T47D (cell line): ENCODE results near the gene SLC36A2.
A peak's percentile ranks its signal among the peaks of the same experiment; 100 is the strongest.
"Not testable (repeated sequence)": the region's sequence is repeated elsewhere in the genome, so short reads cannot be mapped to it uniquely, and the experiment has no call there.

ENCODE experiments used
- DNase-seq, 2 experiments: peaks; one replicate each; pipeline versions ENCODE4 v3.0.0 to v3.0.0-alpha.2; 2011 to 2012; ENCODE audit warnings: low read depth in 1 of 2, low spot score in 1 of 2
- JUND ChIP-seq: IDR thresholded peaks from 2 replicates; pipeline ENCODE4 v1.6.1; 2012; ENCODE audit warnings: low read depth
- in situ Hi-C: cut with HindIII; loops from 2 replicates; pipeline ENCODE4 v1.10.0; 2016; ENCODE audit warnings: low sequenced_read_pairs, low pct_unique_long_range_greater_than_20kb

The SLC36A2 gene

GRCh38 chr5:151347369-151347768 is at the start of gene SLC36A2:
Gene SLC36A2, minus strand, starts transcription at chr5:151347559. Its CDS starts 99 bp downstream, at chr5:151347460.
- in situ Hi-C loops, result no loop called here
- no peak for DNase-seq

GRCh38 chr5:151388960-151389359 is 41.6 kb upstream of the SLC36A2 start:
- no peak for DNase-seq
- TF ChIP-seq JUND, result no peak
- in situ Hi-C loops, result no loop called here

More at GRCh38 chr5:151347369-151347768, at the start of gene SLC36A2:
- no peak for TF ChIP-seq JUND

- no peak for DNase-seq
- in situ Hi-C loops, result no loop called here
- no peak for TF ChIP-seq JUND
These were observed 36.7 kb upstream of the SLC36A2 start for GRCh38 chr5:151384106-151384505.

DNA sequence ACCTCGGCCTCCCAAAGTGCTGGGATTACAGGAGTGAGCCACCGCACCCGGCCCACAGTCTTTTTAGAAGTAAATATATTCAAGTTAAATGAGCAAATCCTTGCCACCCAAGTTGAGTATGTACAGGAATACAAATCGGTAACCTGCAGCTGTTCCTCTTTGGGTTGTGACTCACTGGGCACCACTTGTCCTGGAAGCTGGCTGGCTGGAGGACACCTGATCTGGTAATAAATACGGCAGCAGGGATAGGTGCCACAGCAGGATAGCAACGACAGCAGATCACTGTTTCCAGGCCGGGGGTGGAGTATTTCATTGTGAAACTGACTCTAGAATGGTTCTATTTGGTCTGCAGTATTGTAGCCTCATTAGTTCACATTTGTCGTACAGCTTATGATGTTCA is 35.7 kb upstream of the SLC36A2 start:
- in situ Hi-C loops, result no loop called here
- no peak for DNase-seq
- no peak for TF ChIP-seq JUND

- DNase-seq, result peak in 1 of 2 experiments; percentile 28
- in situ Hi-C loops, result no loop called here
- TF ChIP-seq JUND, result no peak
These were observed 35.2 kb upstream of the SLC36A2 start for GRCh38 chr5:151382576-151382975.

- no peak for TF ChIP-seq JUND
- no peak for DNase-seq
- in situ Hi-C loops, result no loop called here
These were observed 34.5 kb upstream of the SLC36A2 start for GRCh38 chr5:151381899-151382298.

- DNase-seq, result no peak
- in situ Hi-C loops, result no loop called here
- no peak for TF ChIP-seq JUND
These were observed 31.3 kb upstream of the SLC36A2 start for GRCh38 chr5:151378616-151379015.

GRCh38 chr5:151374539-151374938 is 27.2 kb upstream of the SLC36A2 start:
- DNase-seq, result no peak
- in situ Hi-C loops, result no loop called here
- TF ChIP-seq JUND, result no peak

DNA sequence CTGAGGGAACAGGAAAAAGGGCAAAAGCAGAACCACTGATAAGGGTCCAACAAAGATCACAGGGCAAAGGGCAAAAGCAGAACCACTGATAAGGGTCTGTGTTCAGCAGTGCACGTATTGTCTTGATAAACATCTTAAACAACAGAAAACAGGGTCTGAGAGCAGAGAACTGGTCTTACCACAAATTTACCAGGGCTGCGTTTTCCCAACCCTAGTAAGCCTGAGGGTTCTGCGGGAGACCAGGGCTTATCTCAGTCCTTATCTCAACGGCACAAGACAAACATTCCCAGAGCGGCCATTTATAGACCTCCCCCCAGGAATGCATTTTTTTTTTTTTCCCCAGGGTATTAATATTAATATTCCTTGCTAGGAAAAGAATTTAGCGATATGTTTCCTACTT is 19.7 kb upstream of the SLC36A2 start:
- not testable (repeated sequence) for DNase-seq

DNA sequence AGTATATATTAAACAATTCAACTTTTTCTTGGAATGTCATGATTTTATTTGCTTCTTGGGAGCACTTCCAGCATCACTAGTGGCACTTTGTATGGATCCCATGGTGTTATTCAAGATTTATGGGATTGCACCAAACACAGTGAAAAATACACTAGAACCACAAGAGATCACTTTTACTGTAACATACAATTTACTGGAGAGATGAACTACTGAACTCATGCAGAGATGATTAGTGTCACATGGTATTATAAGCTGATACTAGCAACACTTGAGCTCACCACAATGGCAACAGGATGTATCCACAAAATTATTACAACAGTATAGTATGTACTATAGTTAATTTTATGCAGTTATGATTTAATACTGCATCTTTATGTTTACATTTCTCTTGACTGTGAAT is 16.3 kb upstream of the SLC36A2 start:
- no peak for DNase-seq
- in situ Hi-C loops, result no loop called here
- TF ChIP-seq JUND, result no peak

More for the DNA sequence above, 19.7 kb upstream of the SLC36A2 start:
- in situ Hi-C loops, result not testable (repeated sequence)

DNA sequence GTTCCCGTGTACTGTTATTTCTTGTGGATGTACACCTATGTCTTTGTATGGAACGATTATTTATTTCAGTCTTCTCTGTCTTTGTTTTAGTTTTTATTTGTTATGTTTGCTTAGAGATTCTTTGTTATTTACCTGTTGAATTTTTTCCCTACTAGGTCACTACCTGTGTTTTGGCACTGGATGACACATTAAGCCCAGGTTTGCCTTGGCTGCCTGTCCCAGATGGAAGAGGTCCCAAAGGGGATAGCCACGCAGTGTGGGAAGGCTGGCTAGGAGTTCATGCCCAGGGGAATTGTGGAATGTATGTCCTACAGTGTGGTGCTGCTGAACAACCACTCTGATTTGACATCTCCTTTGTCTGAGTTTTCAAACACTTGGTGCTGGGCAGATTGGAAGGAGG is 15.6 kb upstream of the SLC36A2 start:
- in situ Hi-C loops, result no loop called here
- peak in 1 of 2 experiments; percentile 75 for DNase-seq
- peak; percentile 71 for TF ChIP-seq JUND

GRCh38 chr5:151359391-151359790 is 12.0 kb upstream of the SLC36A2 start:
- in situ Hi-C loops, result no loop called here
- no peak for TF ChIP-seq JUND
- no peak for DNase-seq

DNA sequence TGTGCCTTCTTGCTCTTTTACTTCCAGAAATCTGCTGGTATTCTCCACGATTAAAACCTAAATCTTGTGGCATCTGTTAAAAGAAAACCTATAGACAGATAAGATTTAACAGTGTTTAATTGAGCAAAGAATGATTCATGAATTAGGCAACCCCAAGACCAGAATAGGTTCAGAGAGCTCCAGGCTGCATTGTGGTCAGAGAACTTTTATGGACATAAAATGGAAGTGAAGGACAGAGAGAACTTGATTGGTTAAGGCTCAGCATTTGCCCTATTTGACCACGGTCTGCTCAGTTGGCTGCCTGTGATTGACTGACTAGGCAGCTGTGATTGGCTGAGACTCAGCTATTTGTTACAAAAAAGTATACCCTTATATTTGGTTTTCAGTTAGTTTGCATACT is 10.4 kb upstream of the SLC36A2 start:
- TF ChIP-seq JUND, result no peak
- DNase-seq, result peak in 1 of 2 experiments; percentile 46
- in situ Hi-C loops, result no loop called here

DNA sequence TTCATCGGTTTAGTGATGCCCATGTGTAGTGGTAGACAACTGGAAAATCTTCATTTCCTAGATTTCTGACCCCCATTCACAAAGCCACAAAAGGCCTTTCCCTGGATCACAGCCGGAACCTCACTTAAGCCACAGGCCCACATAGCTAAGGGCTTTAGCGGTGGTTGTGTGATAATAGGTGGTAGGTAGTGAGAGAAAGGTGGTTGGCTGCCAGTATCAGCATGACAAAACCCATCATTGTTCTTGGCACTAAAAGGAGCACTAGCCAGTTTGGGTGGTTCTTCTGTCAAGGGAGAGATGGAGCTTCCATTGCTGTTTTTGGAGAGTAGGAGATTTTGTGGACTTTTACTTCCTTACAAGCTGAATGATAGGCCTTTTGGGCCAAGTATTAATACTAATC is 9.7 kb upstream of the SLC36A2 start:
- no peak for TF ChIP-seq JUND
- in situ Hi-C loops, result no loop called here
- DNase-seq, result peak in 1 of 2 experiments; percentile 49

GRCh38 chr5:151351671-151352070 is 4.3 kb upstream of the SLC36A2 start:
- in situ Hi-C loops, result no loop called here
- DNase-seq, result no peak

More at GRCh38 chr5:151351671-151352070, 4.3 kb upstream of the SLC36A2 start:
- TF ChIP-seq JUND, result no peak
